DOHH2 (cell line): Measurements from ENCODE around the gene C11orf52.

ENCODE experiments used
- H3F3A ChIP-seq: fragments of 200-600 bp; sonication (generic), shearing (Covaris generic); 2 replicates; pipeline ENCODE4 v1.6.0; 2016; ENCODE audit warnings: antibody characterized with exemption, mild to moderate bottlenecking; ENCODE audit not compliant: control insufficient read depth, insufficient read depth
- H3K27ac ChIP-seq: fragments of 200-600 bp; sonication (generic); 2 replicates; pipeline ENCODE4 v1.5.1; 2014; ENCODE audit warnings: low read depth, mild to moderate bottlenecking, low read length, moderate library complexity
- H3K27me3 ChIP-seq: fragments of 200-600 bp; sonication (generic); 2 replicates; pipeline ENCODE4 v1.6.1; 2014; ENCODE audit warnings: mild to moderate bottlenecking, low read length, mixed read lengths; ENCODE audit not compliant: control insufficient read depth
- H3K36me3 ChIP-seq: fragments of 200-600 bp; sonication (generic); 2 replicates; pipeline ENCODE4 v1.6.1; 2014; ENCODE audit warnings: mild to moderate bottlenecking, low read length, moderate library complexity, mixed read lengths; ENCODE audit not compliant: control insufficient read depth
- H3K4me1 ChIP-seq: fragments of 200-600 bp; sonication (generic); 2 replicates; pipeline ENCODE4 v1.6.1; 2014; ENCODE audit warnings: mild to moderate bottlenecking, low read length, mixed read lengths; ENCODE audit not compliant: control insufficient read depth
- H3K4me2 ChIP-seq: fragments of 200-600 bp; sonication (generic); 2 replicates; pipeline ENCODE4 v1.6.0; 2014; ENCODE audit warnings: mild to moderate bottlenecking, low read length, moderate library complexity
- H3K4me3 ChIP-seq: fragments of 200-600 bp; sonication (generic); 2 replicates; pipeline ENCODE4 v1.5.1; 2014; ENCODE audit warnings: mild to moderate bottlenecking, low read length, mixed read lengths
- H3K79me2 ChIP-seq: fragments of 200-600 bp; sonication (generic); 2 replicates; pipeline ENCODE4 v1.6.1; 2014; ENCODE audit warnings: mild to moderate bottlenecking, low read length, mixed read lengths; ENCODE audit not compliant: control insufficient read depth
- H3K9me2 ChIP-seq: fragments of 200-600 bp; sonication (generic); replicated peaks from 2 replicates; pipeline ENCODE4 v1.6.1; 2014; ENCODE audit warnings: mild to moderate bottlenecking, low read length, mixed read lengths; ENCODE audit not compliant: control insufficient read depth
- H3K9me3 ChIP-seq: fragments of 200-600 bp; sonication (generic); 2 replicates; pipeline ENCODE4 v1.6.1; 2014; ENCODE audit warnings: antibody characterized with exemption, low read length, mixed read lengths; ENCODE audit not compliant: control insufficient read depth, insufficient read depth
- H4K20me1 ChIP-seq: fragments of 200-600 bp; sonication (generic); 2 replicates; pipeline ENCODE4 v1.6.0; 2014; ENCODE audit warnings: low read depth, mild to moderate bottlenecking, antibody characterized with exemption, low read length, moderate library complexity; ENCODE audit not compliant: control insufficient read depth, insufficient read depth
- CTCF ChIP-seq: fragments of 200-600 bp; sonication (generic); IDR thresholded peaks from one replicate; pipeline ENCODE4 v1.5.1; 2014; ENCODE audit warnings: antibody characterized with exemption, mild to moderate bottlenecking, low read depth, low read length; ENCODE audit not compliant: poor library complexity, severe bottlenecking
- EZH2phosphoT487 ChIP-seq: fragments of 200-600 bp; sonication (generic); IDR thresholded peaks from 2 replicates; pipeline ENCODE4 v1.6.1; 2017; ENCODE audit warnings: borderline replicate concordance, mild to moderate bottlenecking, antibody characterized with exemption, low read length, moderate library complexity, mixed read lengths

C11orf52 gene

GRCh38 chr11:111870886-111871692 is 47.6 kb upstream of the C11orf52 start, which contains the start of gene ALG9:
TSS of gene ALG9 (minus strand) at chr11:111871581. CDS start at chr11:111871482, 99 bp downstream.
- Histone ChIP-seq H4K20me1 (no peaks in the 10 kb centered on the region), H3K9me2 (no peaks in the 10 kb centered on the region), H3K27ac (peak within 1 kb of the TSS; percentile 40), H3F3A (peaks cover 8% of the 10 kb centered on the region), H3K4me1 (peaks cover 14% of the 10 kb centered on the region), H3K79me2 (peaks cover 19% of the 10 kb centered on the region), H3K36me3 (peaks cover 40% of the 10 kb centered on the region), H3K27me3 (no peaks in the 10 kb centered on the region), H3K9me3 (no peaks in the 10 kb centered on the region), H3K4me2 (peak within 1 kb of the TSS; percentile 79), H3K4me3 (peak within 1 kb of the TSS; percentile 95)
- TF ChIP-seq EZH2phosphoT487 (no peak), CTCF (peak; percentile 24)

- H3K9me3 ChIP-seq = no peaks in the 10 kb centered on the region
- peak overlapping the region; percentile 40; the same call in 1 of the 2 replicates for H3K27ac ChIP-seq
- H3K9me2 ChIP-seq = no peaks in the 10 kb centered on the region
- H3K4me2 ChIP-seq = peak overlapping the region; percentile 79
- peaks cover 14% of the 10 kb centered on the region for H3K4me1 ChIP-seq
- H3F3A ChIP-seq = peaks cover 10% of the 10 kb centered on the region
- H4K20me1 ChIP-seq = no peaks in the 10 kb centered on the region
- peaks cover 42% of the 10 kb centered on the region for H3K36me3 ChIP-seq
- no peaks in the 10 kb centered on the region for H3K27me3 ChIP-seq
- TF ChIP-seq EZH2phosphoT487 (no peak), CTCF (no peak)
- peaks cover 19% of the 10 kb centered on the region for H3K79me2 ChIP-seq
- peak overlapping the region; percentile 95 for H3K4me3 ChIP-seq
Observed at GRCh38 chr11:111871693-111872161, 47.0 kb upstream of the C11orf52 start.

GRCh38 chr11:111878385-111878848 is 40.3 kb upstream of the C11orf52 start:
- Histone ChIP-seq H3K4me1 (peaks cover 16% of the 10 kb centered on the region), H3K27ac (peak overlapping the region; percentile 70), H3F3A (peaks cover 8% of the 10 kb centered on the region), H3K4me3 (peak overlapping the region; percentile 96), H4K20me1 (no peaks in the 10 kb centered on the region), H3K79me2 (peaks cover 16% of the 10 kb centered on the region), H3K27me3 (no peaks in the 10 kb centered on the region), H3K36me3 (peaks cover 22% of the 10 kb centered on the region), H3K9me3 (no peaks in the 10 kb centered on the region), H3K4me2 (peak overlapping the region; percentile 90), H3K9me2 (no peaks in the 10 kb centered on the region)
- TF ChIP-seq CTCF (no peak), EZH2phosphoT487 (no peak)
